Mammary epithelial cell (primary cell): Measurements from ENCODE around the gene MEIOSIN.

Experiments used
- CTCF ChIP-seq, 2 donors: IDR thresholded peaks in 1 of 2; conservative IDR thresholded peaks in 1 of 2; 2 replicates each; pipeline ENCODE4 v1.5.1; 2011 to 2012; ENCODE audit warnings: inconsistent platforms in 2 of 2, low read length in 2 of 2, mild to moderate bottlenecking in 2 of 2, control low read depth in 1 of 2, low read depth in 1 of 2; ENCODE audit not compliant: insufficient read depth in 1 of 2; ENCODE audit errors: extremely low read depth in 1 of 2
- EZH2 ChIP-seq: IDR thresholded peaks from 2 replicates; pipeline ENCODE4 v1.6.1; 2012; ENCODE audit warnings: low read length, inconsistent platforms, borderline replicate concordance

GRCh38 chr19:45781214-45782161 is 48.2 kb downstream of the MEIOSIN start:
- TF ChIP-seq CTCF (conservative IDR thresholded peaks at IDR 0.05 in 1 of 2, IDR thresholded peaks at IDR 0.05 in 1 of 2; ENCODE audit: extremely low read depth in 1 of 2, insufficient read depth in 1 of 2, low read depth in 1 of 2, low read length in 2 of 2) (no peak), EZH2 (no peak)
